DMS53 (cell line): Measurements from ENCODE around the gene DRAXIN.

Experiments
- DNase-seq: peaks from one replicate; lab custom pipeline; 2025; lab: John Stamatoyannopoulos, UW

The DRAXIN gene

GRCh38 chr1:11764115-11764514, 72.6 kb downstream of the DRAXIN start:
- peak; percentile 20 for DNase-seq

- no peak for DNase-seq
These were observed 73.0 kb downstream of the DRAXIN start for GRCh38 chr1:11764519-11764918.

- DNase-seq, result no peak
These were observed 74.3 kb downstream of the DRAXIN start for GRCh38 chr1:11765661-11766428.

- DNase-seq, result no peak
These were observed 74.9 kb downstream of the DRAXIN start for GRCh38 chr1:11766429-11766776.

GRCh38 chr1:11767922-11768704, 76.6 kb downstream of the DRAXIN start:
- no peak for DNase-seq

- no peak for DNase-seq
These were observed 77.3 kb downstream of the DRAXIN start for GRCh38 chr1:11768821-11769220.

GRCh38 chr1:11769274-11769673, 77.8 kb downstream of the DRAXIN start:
- DNase-seq, result no peak

GRCh38 chr1:11770011-11770410, 78.5 kb downstream of the DRAXIN start:
- DNase-seq, result no peak

- no peak for DNase-seq
These were observed 80.1 kb downstream of the DRAXIN start for GRCh38 chr1:11771481-11772043.

GRCh38 chr1:11772458-11772857, 80.9 kb downstream of the DRAXIN start:
- DNase-seq, result no peak

- DNase-seq, result no peak
These were observed 83.2 kb downstream of the DRAXIN start for GRCh38 chr1:11774753-11775152.
